NT2/D1 (cell line): Measurements from ENCODE around the gene GH2.

Source experiments
- DNase-seq: peaks from one replicate; pipeline ENCODE4 v3.0.0-alpha.2; 2011; ENCODE audit warnings: low read depth, low spot score
- H3K27me3 ChIP-seq: 2 replicates; pipeline ENCODE4 v1.6.0; 2011; ENCODE audit warnings: mild to moderate bottlenecking; ENCODE audit not compliant: insufficient read length, insufficient read depth
- H3K36me3 ChIP-seq: 2 replicates; pipeline ENCODE4 v1.6.1; 2011; ENCODE audit warnings: mild to moderate bottlenecking, low read length, mixed read lengths; ENCODE audit not compliant: insufficient read depth, insufficient read length
- H3K4me1 ChIP-seq: 2 replicates; pipeline ENCODE4 v1.5.1; 2011; ENCODE audit not compliant: insufficient read depth, insufficient read length
- H3K4me3 ChIP-seq: 2 replicates; pipeline ENCODE4 v1.5.1; 2011; ENCODE audit warnings: low read depth; ENCODE audit not compliant: insufficient read length
- H3K9ac ChIP-seq: 2 replicates; pipeline ENCODE4 v1.6.0; 2011; ENCODE audit warnings: low read depth; ENCODE audit not compliant: insufficient read length
- H3K9me3 ChIP-seq: 2 replicates; pipeline ENCODE4 v1.5.1; 2011; ENCODE audit warnings: mild to moderate bottlenecking, low read length; ENCODE audit not compliant: insufficient read depth
- SUZ12 ChIP-seq: IDR thresholded peaks from 2 replicates; pipeline ENCODE4 v1.6.1; 2011; ENCODE audit not compliant: insufficient read length, insufficient read depth; ENCODE audit errors: extremely low read depth
- YY1 ChIP-seq: IDR thresholded peaks from 2 replicates; pipeline ENCODE4 v1.6.1; 2011; ENCODE audit not compliant: insufficient read length, insufficient read depth
- ZNF274 ChIP-seq: IDR thresholded peaks from 2 replicates; pipeline ENCODE4 v1.6.1; 2011; ENCODE audit warnings: mild to moderate bottlenecking, low read depth, low read length

Gene GH2

GRCh38 chr17:63833741-63834373, 47.9 kb downstream of the GH2 start:
- peaks cover 16% of the 10 kb centered on the region for H3K4me1 ChIP-seq
- peaks cover 96% of the 10 kb centered on the region for H3K36me3 ChIP-seq
- no peak for DNase-seq
- no peak overlapping the region for H3K9ac ChIP-seq
- no peaks in the 10 kb centered on the region for H3K27me3 ChIP-seq
- no peak overlapping the region for H3K4me3 ChIP-seq
- TF ChIP-seq SUZ12: no peak
- no peak for TF ChIP-seq YY1
- no peak for TF ChIP-seq ZNF274
- H3K9me3 ChIP-seq: no peaks in the 10 kb centered on the region

GRCh38 chr17:63833026-63833740, 48.6 kb downstream of the GH2 start:
- Histone ChIP-seq H3K27me3 (no peaks in the 10 kb centered on the region), H3K36me3 (peaks cover 99% of the 10 kb centered on the region), H3K4me3 (no peak overlapping the region), H3K9me3 (no peaks in the 10 kb centered on the region), H3K4me1 (peaks cover 10% of the 10 kb centered on the region), H3K9ac (no peak overlapping the region)
- TF ChIP-seq SUZ12 (no peak), YY1 (no peak), ZNF274 (no peak)
- no peak for DNase-seq

GRCh38 chr17:63832455-63832854, 49.3 kb downstream of the GH2 start:
- H3K36me3 ChIP-seq: peaks cover 96% of the 10 kb centered on the region
- no peaks in the 10 kb centered on the region for H3K27me3 ChIP-seq
- H3K9me3 ChIP-seq: no peaks in the 10 kb centered on the region
- H3K4me3 ChIP-seq: no peak overlapping the region
- TF ChIP-seq YY1 (no peak), ZNF274 (no peak), SUZ12 (no peak)
- DNase-seq: no peak
- no peak overlapping the region for H3K9ac ChIP-seq
- H3K4me1 ChIP-seq: peaks cover 6% of the 10 kb centered on the region

- TF ChIP-seq YY1 (no peak), ZNF274 (no peak), SUZ12 (no peak)
- no peak overlapping the region for H3K9ac ChIP-seq
- H3K9me3 ChIP-seq: no peaks in the 10 kb centered on the region
- peaks cover 92% of the 10 kb centered on the region for H3K36me3 ChIP-seq
- no peak overlapping the region for H3K4me3 ChIP-seq
- peaks cover 6% of the 10 kb centered on the region for H3K4me1 ChIP-seq
- no peak for DNase-seq
- H3K27me3 ChIP-seq: no peaks in the 10 kb centered on the region
These were observed 49.7 kb downstream of the GH2 start for GRCh38 chr17:63832014-63832413.

GRCh38 chr17:63831505-63831904, 50.2 kb downstream of the GH2 start:
- Histone ChIP-seq H3K4me3 (no peak overlapping the region), H3K36me3 (peaks cover 87% of the 10 kb centered on the region), H3K9ac (no peak overlapping the region), H3K4me1 (peaks cover 6% of the 10 kb centered on the region), H3K27me3 (no peaks in the 10 kb centered on the region), H3K9me3 (no peaks in the 10 kb centered on the region)
- TF ChIP-seq SUZ12 (no peak), ZNF274 (no peak), YY1 (no peak)
- DNase-seq: no peak

GRCh38 chr17:63830904-63831491, 50.7 kb downstream of the GH2 start:
- no peak for TF ChIP-seq SUZ12
- no peak for TF ChIP-seq YY1
- TF ChIP-seq ZNF274: no peak
- Histone ChIP-seq H3K36me3 (peaks cover 83% of the 10 kb centered on the region), H3K4me1 (peaks cover 6% of the 10 kb centered on the region), H3K4me3 (no peak overlapping the region), H3K9ac (no peak overlapping the region), H3K27me3 (no peaks in the 10 kb centered on the region), H3K9me3 (no peaks in the 10 kb centered on the region)
- no peak for DNase-seq

GRCh38 chr17:63830278-63830677, 51.5 kb downstream of the GH2 start:
- no peak overlapping the region for H3K9ac ChIP-seq
- H3K36me3 ChIP-seq: peaks cover 84% of the 10 kb centered on the region
- no peak overlapping the region for H3K4me3 ChIP-seq
- peaks cover 6% of the 10 kb centered on the region for H3K4me1 ChIP-seq
- TF ChIP-seq SUZ12 (no peak), ZNF274 (no peak), YY1 (no peak)
- no peaks in the 10 kb centered on the region for H3K27me3 ChIP-seq
- DNase-seq: no peak
- no peaks in the 10 kb centered on the region for H3K9me3 ChIP-seq
